HG02642 (cell line): ENCODE data around the gene GGA3.
A peak's percentile ranks its signal among the peaks of the same experiment; 100 is the strongest.
"Not testable (repeated sequence)": the region's sequence is repeated elsewhere in the genome, so short reads cannot be mapped to it uniquely, and the experiment has no call there.

Experiments used
- ATAC-seq: cut with Tn5 transposase; IDR thresholded peaks from one replicate; pipeline ENCODE4 v1.9.1; 2021; ENCODE audit warnings: mild to moderate bottlenecking; ENCODE audit not compliant: unreplicated experiment, poor library complexity

The GGA3 gene

DNA sequence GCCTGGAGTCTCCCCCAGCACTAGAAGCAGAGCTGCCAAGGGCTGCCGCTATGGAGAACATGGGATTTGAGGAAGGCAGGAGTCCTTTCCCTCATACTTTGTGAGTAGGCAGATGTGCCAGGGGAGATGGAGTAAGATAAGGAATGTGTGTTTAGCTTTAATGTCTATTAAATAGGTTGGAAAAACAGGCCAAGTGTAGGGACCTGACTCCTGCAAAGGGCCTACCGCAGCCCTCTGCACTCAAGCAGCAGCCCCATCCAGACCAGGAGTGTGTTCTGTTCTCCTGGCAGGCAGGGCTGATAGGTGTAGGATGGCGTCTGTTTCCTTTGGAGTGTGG lies 11.4 kb upstream of the GGA3 start:
- no peak for ATAC-seq

DNA sequence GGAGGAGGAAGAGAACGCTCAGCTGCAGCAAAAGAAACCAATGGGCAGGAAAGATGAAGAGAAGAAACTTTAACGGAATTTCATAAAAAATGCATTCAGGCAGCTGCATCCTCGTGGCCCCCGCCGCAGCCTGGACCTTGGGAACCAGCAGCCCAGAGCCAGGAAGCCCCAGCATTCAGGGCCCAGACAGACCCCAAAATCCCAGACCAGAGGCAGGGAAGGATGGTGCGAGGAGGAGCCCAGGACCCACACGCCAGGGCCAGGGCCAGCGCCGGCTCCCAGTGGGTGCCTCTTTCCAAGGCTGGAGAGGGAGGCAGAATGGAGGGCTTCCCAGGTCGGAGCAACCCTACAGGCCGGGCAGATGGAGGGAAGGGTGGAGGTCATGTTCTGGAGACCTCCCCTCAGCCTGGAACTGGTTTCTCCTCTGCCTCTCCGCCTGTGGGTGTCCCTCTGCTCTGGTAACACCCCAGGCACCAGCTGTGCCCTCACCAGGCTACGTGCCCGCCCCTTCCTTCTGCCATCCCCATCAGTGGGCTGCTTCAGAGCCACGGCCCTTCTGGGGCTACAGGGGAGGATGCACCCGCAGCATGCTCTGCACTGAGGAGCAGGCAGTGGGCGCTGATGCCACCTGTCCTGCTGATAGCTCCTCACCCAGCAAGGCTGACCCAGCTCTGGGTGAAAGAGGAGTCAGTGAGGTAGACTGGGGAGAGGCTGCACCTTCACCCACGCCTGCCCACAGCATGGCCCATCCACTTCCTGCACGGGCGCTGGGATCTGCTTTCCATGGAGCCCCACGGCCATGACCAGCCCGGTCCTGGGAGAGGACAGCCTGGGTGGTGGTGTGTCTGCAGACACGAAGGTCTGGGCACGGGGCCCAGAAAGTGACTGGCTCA lies 10.8 kb upstream of the GGA3 start:
- no peak for ATAC-seq

DNA sequence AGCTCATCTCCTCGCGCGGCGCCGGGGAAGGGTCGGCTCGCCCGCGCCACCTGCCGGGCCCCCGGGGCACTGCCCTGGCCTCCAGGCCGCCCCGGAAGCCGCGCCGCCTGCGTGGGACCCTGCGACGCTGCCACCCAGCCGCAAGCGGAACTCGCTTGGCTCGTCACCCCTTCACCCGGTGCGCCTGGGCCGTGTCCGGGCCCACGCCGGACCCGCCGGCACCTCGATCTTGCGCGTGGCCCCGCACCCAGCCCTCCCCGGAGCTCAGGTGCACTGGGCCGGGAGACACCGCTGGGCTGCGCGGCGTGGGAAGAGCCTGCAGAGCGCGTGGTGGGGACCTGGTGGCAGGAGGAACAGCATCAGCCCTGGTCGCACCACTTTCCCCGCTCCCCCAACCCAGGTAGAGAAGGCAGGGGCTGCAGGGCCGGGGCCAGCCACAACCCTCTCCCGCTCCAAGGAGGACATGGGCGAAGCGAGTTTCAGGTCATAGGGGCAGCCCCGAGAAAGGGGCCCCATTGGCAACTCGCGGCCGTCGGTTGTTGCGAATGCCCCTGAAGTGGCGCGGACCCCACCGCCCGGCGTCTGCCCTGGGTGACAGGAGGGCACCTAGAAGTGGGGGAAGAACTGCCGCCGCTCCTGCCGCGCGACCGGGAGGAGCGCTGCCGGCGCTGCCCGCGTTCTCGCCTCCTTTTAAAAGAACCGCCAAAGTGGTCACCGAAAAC lies 10.0 kb upstream of the GGA3 start:
- ATAC-seq = peak; percentile 76

DNA sequence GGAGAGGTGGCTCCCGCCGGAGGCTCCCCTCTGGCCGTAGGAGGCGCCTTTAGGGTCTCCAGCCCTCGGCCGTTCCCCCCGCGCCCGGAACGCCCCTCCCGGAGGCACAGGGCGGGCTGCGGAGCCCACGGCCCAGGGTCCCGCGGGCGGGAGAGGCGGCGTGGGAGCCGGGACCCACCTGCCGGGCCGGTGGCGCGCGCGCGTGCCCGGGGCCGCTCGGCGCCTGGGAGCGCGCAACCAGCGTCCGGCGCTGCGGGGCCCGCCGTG lies 9.5 kb upstream of the GGA3 start, which contains the start of gene MIF4GD:
TSS of gene MIF4GD (minus strand) at position 266 of the 267 bp plus-strand sequence. CDS start 1,036 bp downstream, outside the sequence.
- no peak for ATAC-seq

DNA sequence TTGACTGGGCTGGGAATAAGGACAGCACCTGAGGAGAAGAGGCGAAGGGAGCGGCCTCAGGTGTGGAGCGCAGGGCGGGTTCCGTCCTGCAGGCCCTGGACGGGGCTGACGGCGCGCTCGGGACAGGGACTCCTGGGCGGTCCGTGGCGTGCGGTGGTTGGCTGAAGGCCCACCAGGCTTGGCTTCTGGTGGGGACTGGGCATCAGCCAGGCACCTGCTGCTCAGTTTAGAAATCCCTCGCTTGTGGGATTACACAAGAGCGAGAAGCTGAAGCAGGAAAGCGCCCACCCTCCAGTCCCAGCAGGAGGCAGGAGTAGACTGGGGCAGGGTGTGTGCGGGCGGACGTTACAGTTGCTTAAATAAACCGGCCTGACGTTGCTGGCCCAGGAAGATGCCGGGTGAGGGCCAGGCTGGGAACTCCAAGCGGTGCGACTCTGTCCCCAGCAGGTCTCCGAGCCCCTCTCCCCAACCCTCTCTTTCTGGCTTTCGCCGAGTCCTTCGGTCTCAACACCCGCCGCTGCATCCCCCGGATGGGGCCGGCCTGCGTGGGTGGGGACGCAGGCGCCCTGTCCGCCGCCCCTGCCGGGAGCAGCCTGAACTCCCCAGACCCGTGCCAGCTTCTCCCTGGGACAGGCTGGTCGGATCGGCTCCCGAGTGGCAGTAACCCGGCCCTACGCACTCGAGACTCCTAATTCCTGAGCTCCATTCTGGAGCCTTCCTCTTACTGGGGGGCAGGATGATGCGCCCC lies 9.0 kb upstream of the GGA3 start:
- peak; percentile 41 for ATAC-seq

DNA sequence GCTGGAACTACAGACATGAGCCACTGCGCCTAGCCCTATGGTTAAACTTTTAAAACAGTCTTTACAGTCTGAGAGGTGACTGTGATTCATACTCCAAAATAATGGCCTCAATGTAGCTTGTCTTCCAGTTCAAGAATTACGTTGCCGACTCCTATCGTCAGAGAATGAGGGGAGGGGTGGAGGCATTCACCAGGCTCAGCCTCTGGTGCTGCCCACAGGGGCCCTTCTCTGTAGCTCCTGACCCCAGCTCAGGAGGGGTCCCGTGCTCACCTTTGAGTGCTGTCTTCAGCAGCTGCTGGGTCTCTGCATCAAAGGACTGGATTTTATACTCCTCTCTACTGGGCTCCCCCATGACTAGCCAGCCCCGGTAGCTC lies 8.4 kb upstream of the GGA3 start:
- no peak for ATAC-seq

DNA sequence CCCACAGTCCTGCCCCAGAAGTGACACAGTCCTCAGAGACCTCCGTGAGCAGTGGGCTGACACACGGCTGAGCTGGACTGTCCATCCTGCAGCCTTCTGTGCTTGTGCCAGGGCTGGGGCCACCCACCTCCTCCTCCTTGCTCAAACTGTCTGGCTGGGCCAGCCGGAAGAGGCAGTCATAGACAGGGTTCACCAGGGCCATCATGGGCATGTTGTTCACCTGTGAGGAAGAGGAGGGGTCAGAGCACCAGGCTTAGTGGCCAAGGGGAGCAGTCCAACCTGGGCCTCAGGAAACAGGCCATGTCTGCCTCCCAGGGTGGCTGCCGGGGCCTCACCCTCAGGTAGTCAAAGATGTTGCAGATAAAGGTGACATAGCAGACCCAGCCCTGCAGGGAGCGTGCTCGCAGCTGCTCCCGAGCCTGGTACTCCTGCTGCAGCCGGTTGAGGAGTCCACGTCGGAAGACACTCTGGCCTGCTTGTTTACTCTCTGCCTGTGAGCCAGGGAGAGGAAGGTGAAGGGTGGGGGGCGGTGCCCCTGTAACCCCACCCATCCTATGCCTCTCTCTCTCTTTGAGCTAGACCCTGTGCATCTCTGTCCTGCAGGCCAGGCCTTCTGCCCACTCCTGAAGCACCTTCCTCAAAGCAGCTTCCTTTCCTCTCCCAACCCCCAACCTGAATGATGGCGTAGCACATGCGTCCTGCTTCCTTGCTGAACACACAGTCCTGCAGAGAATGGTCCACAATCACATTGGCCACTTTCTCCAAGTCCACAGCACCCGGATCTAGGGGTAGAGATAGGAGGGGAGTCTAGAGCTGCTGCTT lies 6.2 kb upstream of the GGA3 start:
- no peak for ATAC-seq

DNA sequence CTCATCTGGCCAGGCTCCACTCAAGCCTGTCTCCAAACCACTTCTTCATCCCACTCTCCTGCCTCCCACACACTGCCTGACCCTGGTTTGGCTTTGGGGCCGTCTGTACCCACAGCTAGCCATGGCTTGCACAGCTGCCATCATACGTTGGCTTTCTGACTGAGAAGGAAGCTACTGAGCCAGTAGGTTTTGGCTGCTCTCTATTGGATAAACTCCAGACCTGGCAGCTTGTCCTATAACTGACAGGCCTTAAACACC lies 5.7 kb upstream of the GGA3 start:
- ATAC-seq = no peak

DNA sequence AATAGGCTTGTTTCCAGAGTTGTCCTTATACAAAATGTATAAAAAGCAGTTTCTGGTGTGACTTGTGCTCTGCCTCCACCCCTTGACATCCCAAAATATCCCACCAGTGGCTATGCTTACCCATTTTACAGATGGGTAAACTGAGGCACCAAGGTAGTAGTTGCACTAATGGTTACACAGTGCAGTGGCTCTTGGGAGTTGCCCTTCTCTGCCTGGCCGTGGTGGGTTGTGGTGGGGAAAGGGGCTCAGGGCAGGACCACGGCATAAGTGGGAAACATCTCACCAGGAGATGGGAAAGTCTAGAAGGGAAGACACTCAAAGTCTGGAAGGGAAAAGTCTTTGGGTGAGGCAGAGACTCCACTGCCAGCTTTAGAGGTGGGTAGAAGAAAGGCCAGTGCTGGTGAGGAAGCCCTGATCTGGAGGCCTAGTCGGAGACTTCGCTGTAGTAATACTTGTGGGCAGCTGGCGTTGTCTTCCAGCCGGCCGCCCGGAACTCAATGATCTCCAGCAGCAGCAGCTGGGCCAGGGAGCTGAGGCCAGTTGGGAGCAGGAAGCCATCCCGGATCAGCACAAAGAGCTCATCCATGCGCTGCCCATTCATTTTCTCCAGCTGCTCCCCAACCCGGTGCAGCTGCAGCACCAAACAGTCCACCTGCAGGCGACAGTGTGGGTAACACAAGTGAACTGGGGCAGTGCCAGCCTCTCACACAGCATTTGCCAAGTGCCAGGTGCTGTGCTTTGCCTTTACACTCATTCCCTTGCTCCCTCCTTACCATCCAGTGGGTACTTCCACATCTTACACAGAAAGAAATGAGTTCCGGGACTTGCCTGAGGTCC lies 5.1 kb upstream of the GGA3 start:
- ATAC-seq = no peak

DNA sequence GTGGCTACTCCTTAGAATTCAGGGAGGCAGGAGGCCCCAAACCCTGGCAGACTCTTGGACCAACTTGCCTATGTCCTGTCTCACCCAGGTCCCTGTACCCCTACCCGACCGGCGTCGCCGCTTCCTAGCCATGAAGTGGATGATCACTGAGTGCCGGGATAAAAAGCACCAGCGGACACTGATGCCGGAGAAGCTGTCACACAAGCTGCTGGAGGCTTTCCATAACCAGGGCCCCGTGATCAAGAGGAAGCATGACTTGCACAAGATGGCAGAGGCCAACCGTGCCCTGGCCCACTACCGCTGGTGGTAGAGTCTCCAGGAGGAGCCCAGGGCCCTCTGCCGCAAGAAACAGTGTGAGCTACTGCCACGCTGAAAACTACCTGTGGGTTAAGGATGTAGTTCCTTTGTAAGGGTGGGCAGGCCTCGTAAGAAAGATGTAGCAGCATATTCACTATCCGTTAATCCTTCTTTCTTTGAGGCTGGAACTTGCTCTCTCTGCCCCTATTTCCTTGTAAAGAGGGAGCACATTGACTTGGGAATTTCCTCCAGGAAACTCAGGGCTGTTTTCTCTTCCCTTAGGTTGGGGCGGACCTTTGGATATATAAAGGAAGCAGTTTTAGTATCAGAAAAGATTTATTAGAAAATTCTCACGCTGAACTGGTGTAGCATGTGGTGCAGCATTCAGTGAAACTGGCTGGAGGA lies 4.4 kb upstream of the GGA3 start:
- ATAC-seq = no peak

DNA sequence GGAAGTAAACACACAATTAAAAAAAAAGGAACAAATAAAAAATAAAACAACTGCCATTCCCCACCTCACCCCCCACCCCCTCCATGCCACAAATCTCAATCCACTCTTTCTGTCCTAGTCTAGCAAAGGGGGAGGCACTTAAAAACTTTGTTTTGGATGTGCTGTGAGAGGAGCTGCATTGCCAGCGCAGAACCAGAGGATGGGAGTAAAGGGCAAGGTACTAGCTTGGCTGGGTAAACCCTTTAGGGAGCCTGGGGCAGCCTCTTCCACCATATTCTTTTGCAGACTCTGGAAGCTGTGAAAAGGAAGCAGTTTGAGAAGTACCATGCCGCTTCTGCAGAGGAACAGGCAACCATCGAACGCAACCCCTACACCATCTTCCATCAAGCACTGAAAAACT lies 1.6 kb upstream of the GGA3 start:
- ATAC-seq = no peak

DNA sequence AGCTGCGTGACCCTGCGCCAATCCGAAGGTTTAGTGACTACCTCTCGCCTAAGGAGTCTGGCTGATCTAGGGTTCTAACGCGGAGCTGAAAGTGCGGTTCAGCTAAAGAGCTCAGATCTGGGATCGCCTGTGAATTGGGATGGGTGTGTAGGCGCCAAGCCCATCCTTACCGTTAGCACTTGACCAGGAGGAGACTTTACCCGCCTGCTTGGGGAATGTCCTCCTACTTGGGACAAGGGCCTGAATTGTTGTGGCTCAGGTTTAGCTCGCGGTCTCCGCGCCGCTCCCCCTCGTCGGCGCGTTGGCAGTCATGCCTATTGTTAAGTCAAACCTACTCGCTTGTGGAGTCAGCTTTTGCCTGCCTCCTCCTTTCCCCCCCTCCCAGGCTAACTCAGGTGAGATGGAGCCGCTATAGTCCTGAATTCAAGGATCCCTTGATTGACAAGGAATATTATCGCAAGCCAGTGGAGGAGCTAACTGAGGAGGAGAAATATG lies 753 bp upstream of the GGA3 start:
- ATAC-seq = no peak

DNA sequence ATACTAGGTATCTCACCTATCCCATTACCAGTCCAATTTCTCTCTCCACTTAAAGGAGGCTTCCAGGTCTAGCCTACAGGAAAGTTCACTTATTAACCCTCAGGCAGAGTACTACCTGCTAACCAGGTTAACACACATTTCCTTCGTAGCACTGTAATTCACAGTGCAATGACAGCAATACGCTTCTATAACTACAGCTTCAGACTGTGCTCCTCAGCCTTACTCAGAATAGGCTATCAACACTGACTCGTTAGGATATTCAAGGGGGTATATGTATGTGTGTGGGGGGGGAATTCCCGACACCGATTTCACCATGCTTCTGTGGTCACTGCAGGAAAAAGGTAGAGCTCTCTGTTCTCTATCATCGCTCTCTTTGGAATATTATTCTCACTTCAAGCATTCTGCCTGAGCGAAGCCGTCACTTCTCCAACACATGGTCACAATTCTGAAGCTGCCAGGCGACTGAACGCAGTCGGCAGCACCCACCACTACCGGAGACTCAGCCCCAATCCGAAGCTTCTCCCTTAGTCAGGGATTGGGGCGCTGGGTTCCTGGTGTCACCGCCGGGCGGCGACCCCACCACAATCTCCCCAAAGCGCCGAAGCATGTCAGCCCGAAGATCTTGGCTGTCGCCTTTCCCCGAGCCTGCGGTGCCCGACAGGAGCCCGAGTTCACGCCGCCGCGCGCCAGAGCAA lies 618 bp downstream of the GGA3 start:
- peak; percentile 24 for ATAC-seq

DNA sequence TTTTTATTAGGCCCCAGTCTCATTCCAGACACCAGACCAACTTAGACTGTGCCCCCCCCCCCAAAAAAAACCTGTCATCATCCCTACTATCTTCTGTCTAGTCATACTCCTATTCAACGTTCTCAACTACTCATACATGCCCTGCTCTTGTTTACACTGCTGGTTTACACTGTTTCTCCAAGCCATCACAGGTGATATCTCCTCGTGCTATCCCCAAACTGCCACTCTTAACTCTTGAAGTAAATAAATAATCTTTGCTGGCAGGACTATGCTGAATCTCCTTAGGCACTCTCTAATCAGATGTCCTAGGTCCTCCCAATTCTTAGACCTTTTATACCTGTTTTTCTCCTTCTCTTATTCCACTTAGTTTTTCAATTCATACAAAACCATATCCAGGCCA lies 4.2 kb downstream of the GGA3 start:
- ATAC-seq = not testable (repeated sequence)

DNA sequence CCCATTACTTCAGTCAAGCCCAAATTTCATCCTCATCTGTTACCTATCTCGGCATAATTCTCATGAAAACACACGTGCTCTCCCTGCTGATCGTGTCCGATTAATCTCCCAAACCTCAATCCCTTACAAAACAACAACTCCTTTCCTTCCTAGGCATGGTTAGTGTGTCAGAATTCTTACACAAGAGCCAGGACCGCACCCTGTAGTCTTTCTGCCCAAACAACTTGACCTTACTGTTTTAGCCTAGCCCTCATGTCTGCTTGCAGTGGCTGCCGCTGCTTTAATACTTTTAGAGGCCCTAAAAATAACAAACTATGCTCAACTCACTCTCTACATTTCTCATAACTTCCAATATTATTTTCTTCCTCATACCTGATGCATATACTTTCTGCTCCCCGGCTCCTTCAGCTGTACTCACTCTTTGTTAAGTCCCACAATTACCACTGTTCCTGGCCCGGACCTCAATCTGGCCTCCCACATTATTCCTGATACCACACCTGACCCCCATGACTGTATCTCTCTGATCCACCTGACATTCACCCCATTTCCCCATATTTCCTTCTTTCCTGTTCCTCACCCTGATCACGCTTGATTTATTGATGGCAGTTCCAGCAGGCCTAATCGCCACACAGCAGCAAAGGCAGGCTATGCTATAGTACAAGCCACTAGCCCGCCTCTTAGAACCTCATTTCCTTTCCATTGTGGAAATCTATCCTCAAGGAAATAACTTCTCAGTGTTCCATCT lies 5.3 kb downstream of the GGA3 start:
- not testable (repeated sequence) for ATAC-seq

DNA sequence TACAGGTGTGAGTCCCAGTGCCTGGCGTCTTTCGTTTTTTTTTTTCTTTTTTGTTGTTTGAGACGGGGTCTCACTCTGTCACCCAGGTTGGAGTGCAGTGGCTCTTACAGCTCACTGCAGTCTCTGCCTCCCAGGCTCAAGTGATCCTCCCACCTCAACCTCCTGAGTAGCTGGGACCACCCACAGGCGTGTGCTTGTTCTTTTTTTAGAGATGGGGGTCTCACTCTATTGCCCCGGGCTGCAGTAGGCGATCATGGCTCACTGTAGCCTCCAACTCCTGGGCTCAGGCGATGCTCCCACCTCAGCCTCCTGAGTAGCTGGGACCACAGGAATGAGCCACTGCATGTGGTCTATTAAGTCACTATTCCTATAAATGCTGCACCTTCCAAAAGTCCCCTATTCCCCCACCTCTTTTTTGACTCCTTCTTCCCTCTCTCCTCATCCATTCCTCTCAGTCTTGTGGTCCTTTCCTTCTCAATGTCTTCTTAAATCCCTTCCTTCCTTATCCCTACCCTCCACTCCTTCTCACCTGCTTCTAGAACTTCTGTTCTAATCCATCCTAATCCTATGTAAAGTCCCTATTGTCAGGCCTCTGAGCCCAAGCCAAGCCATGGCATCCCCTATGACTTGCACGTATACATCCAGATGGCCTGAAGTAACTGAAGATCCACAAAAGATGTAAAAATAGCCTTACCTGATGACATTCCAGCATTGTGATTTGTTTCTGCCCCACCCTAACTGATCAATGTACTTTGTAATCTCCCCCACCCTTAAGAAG lies 9.2 kb downstream of the GGA3 start:
- ATAC-seq = no peak

DNA sequence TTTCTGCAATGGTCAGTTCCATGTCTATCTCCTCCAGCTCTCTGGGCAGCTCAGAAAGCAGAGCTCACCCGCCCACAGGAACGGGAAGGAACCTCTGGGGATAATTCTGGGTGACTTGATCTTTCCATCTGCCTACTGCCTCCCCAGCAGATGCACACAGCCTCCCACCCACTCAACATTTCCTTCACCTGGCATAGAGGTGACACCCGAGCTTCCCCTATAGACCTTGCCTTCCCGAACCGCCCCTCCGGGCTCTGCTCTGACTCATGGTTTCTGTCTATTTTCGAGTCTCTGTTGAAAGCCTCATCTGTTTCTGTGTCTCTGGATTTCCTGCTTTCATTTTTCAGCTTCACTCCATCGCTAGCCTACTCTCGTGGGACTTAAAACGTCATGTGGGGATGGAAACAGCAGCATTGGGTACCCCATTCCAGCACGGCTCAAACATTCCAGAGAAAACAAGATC lies 11.4 kb downstream of the GGA3 start:
- peak; percentile 86 for ATAC-seq
